Fibroblast of lung (primary cell): ENCODE results near the gene TRANK1.

ENCODE experiments used
- EZH2 ChIP-seq: IDR thresholded peaks from 2 replicates; pipeline ENCODE4 v1.5.1; 2012; ENCODE audit warnings: low read length, control low read depth, mild to moderate bottlenecking; ENCODE audit errors: missing control alignments
- TF ChIP-seq, protein P1 (sequence below), 2 donors: IDR thresholded peaks in 1 of 2; conservative IDR thresholded peaks in 1 of 2; 1 replicate in 1 of 2; 2 replicates in 1 of 2; pipeline ENCODE4 v1.5.1; 2011 to 2012; ENCODE audit warnings: low read length in 2 of 2, control low read depth in 1 of 2, inconsistent platforms in 1 of 2, low read depth in 1 of 2, mild to moderate bottlenecking in 1 of 2

DNA sequence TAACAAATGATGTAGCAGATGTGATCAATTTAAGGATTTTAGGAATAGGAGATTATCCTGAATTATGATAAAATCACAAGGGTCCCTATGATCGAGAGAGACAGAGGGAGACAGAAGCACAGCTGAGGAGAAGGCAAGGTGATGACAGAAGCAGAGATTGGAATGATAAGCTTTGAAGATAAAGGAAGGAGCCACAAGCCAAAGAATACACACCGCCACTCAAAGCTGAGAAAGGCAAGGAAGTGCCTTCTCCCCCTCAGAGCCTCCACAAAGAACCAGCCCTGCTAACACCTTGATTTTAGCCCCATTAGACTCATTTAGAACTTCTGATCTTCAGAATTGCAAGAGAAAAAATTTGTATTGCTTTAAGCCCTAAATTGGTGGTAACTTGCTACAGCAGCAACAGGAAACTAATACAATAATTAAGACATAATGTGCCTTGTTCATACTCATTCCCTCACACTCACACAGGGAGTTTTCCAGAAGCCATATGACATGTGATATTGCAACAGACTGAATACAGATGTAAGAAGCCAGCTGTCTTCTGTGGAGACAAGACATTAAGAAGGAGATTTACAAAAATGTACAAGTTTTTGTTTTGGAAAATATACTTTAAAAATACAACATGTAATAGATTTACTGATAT is 38.2 kb downstream of the TRANK1 start:
- TF ChIP-seq, protein P1, sequence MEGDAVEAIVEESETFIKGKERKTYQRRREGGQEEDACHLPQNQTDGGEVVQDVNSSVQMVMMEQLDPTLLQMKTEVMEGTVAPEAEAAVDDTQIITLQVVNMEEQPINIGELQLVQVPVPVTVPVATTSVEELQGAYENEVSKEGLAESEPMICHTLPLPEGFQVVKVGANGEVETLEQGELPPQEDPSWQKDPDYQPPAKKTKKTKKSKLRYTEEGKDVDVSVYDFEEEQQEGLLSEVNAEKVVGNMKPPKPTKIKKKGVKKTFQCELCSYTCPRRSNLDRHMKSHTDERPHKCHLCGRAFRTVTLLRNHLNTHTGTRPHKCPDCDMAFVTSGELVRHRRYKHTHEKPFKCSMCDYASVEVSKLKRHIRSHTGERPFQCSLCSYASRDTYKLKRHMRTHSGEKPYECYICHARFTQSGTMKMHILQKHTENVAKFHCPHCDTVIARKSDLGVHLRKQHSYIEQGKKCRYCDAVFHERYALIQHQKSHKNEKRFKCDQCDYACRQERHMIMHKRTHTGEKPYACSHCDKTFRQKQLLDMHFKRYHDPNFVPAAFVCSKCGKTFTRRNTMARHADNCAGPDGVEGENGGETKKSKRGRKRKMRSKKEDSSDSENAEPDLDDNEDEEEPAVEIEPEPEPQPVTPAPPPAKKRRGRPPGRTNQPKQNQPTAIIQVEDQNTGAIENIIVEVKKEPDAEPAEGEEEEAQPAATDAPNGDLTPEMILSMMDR (conservative IDR thresholded peaks at IDR 0.05 in 1 of 2, IDR thresholded peaks at IDR 0.05 in 1 of 2; ENCODE audit: low read depth in 1 of 2, low read length in 2 of 2): no peak
- TF ChIP-seq EZH2: no peak
